Left colon (tissue), 2 donors: Measurements from ENCODE around the gene HSP90AB1. TPM values are rescaled to one million over a fixed set of nuclear protein-coding genes. Genes with fewer than 3 reads are reported as not detected.
A peak's percentile ranks its signal among the peaks of the same experiment; 100 is the strongest.

Experiments used
- ATAC-seq: fragments of 200-7000 bp; cut with Tn5 transposase; one replicate; pipeline ENCODE4 v1.9.1; 2020; ENCODE audit warnings: mild to moderate bottlenecking, moderate library complexity
- DNase-seq, 2 donors: peaks; one replicate each; pipeline ENCODE4 v3.0.0-alpha.2; 2020
- intact Hi-C, 2 donors: fragments of 100-400 bp; cut with DNase I in 1 of 2; cut with micrococcal nuclease in 1 of 2; formaldehyde crosslinking; loops; one replicate each; pipeline versions ENCODE4 v1.11.2 to v1.14.0; 2022; cut with DNase I, micrococcal nuclease
- total RNA-seq, 2 donors: library from RNA; stranded (reverse); fragmentation: NEBNext Ultra II Directional; extraction: Animal tissue kit (Norgen Biotek cat#: 25700); gene quantifications; one replicate each; pipeline ENCODE4 v1.2.1, GENCODE V29; 2021
- donor health status: DM: no; HTN: no; CAD: no.
- donor health status: DM: yes; HTN: yes; CAD: no.

Gene HSP90AB1
- total RNA-seq, 2 donors from 2014 or later = 278 to 329 TPM

- ATAC-seq = peak; percentile 78
- intact Hi-C loops = no loop called here
- DNase-seq = peak in 1 of 2 donors; percentile 47
Observed at GRCh38 chr6:44297063-44298038, 50.5 kb downstream of the HSP90AB1 start.

- intact Hi-C loops = no loop called here
- no peak for DNase-seq
- ATAC-seq = peak; percentile 47
Observed at GRCh38 chr6:44298055-44298803, 51.3 kb downstream of the HSP90AB1 start.

- ATAC-seq (no peak), DNase-seq (no peak)
- intact Hi-C loops = no loop called here
Observed at GRCh38 chr6:44298864-44299263, 52.0 kb downstream of the HSP90AB1 start.

- DNase-seq (no peak), ATAC-seq (no peak)
- intact Hi-C loops = no loop called here
Observed at GRCh38 chr6:44300292-44300823, 53.5 kb downstream of the HSP90AB1 start.

GRCh38 chr6:44301106-44301505 is 54.2 kb downstream of the HSP90AB1 start:
- DNase-seq = no peak
- no peak for ATAC-seq
- intact Hi-C loops = no loop called here

GRCh38 chr6:44301782-44302564 is 55.1 kb downstream of the HSP90AB1 start:
- intact Hi-C loops = no loop called here
- no peak for ATAC-seq
- no peak for DNase-seq

GRCh38 chr6:44302856-44303255 is 56.0 kb downstream of the HSP90AB1 start:
- intact Hi-C loops = no loop called here
- DNase-seq (no peak), ATAC-seq (no peak)

Other genes starting within 250 kb of the HSP90AB1 start
- gene MRPL14, start 119.6 kb upstream of the HSP90AB1 start, total RNA-seq = 10 to 100 TPM; 47.5 to 63.1 TPM
- 100 to 1,000 TPM in 1 of 2 donors, 10 to 100 TPM in 1; 99.7 to 102 TPM for gene TMEM63B, start 119.5 kb upstream of the HSP90AB1 start, total RNA-seq
- gene CAPN11, start 88.3 kb upstream of the HSP90AB1 start, total RNA-seq = 1 to 10 TPM in 1 of 2 donors, under 1 TPM in 1; 0.70 to 3.0 TPM
- gene MYMX, start 30.2 kb upstream of the HSP90AB1 start, total RNA-seq = not detected
- gene SLC29A1, start 23.5 kb upstream of the HSP90AB1 start, total RNA-seq = 10 to 100 TPM; 13.0 to 22.8 TPM
- gene SLC35B2, start 10.4 kb downstream of the HSP90AB1 start, total RNA-seq = 10 to 100 TPM; 34.9 to 43.5 TPM
- gene NFKBIE, start 18.4 kb downstream of the HSP90AB1 start, total RNA-seq = 10 to 100 TPM in 1 of 2 donors, 1 to 10 TPM in 1; 9.6 to 15.3 TPM
- under 1 TPM; 0.21 to 0.31 TPM for gene TMEM151B, start 23.3 kb downstream of the HSP90AB1 start, total RNA-seq
- gene AARS2, start 66.2 kb downstream of the HSP90AB1 start, total RNA-seq = 10 to 100 TPM in 1 of 2 donors, 1 to 10 TPM in 1; 8.6 to 12.0 TPM
- not detected for gene SPATS1, start 95.5 kb downstream of the HSP90AB1 start, total RNA-seq
- gene CDC5L, start 140.6 kb downstream of the HSP90AB1 start, total RNA-seq = 10 to 100 TPM; 15.7 to 16.4 TPM